Trophoblast cell (in vitro differentiated cells and primary cell): ENCODE results near the gene BICC1.

Experiments used
- DNase-seq, 2 donors: peaks; one replicate each; pipeline ENCODE4 v3.0.0-alpha.2; 2016
- H2AFZ ChIP-seq: 2 replicates; pipeline ENCODE4 v1.6.1; 2013; ENCODE audit warnings: low read length, moderate library complexity, mild to moderate bottlenecking; ENCODE audit not compliant: insufficient read depth, poor library complexity
- H2AK5ac ChIP-seq: 2 replicates; pipeline ENCODE4 v1.6.1; 2013; ENCODE audit warnings: mild to moderate bottlenecking, low read length
- H2BK120ac ChIP-seq: 2 replicates; pipeline ENCODE4 v1.6.1; 2013; ENCODE audit warnings: low read length, mild to moderate bottlenecking, moderate library complexity; ENCODE audit not compliant: insufficient read depth, poor library complexity
- H2BK12ac ChIP-seq: 2 replicates; pipeline ENCODE4 v1.6.1; 2013; ENCODE audit warnings: mild to moderate bottlenecking, low read length, moderate library complexity
- H2BK5ac ChIP-seq: 2 replicates; pipeline ENCODE4 v1.6.1; 2013; ENCODE audit warnings: low read length, low read depth, moderate library complexity, mild to moderate bottlenecking; ENCODE audit not compliant: poor library complexity
- H3K14ac ChIP-seq: 2 replicates; pipeline ENCODE4 v1.6.1; 2013; ENCODE audit warnings: mild to moderate bottlenecking, low read length
- H3K18ac ChIP-seq: 2 replicates; pipeline ENCODE4 v1.6.1; 2013; ENCODE audit warnings: mild to moderate bottlenecking, low read length
- H3K23ac ChIP-seq: 2 replicates; pipeline ENCODE4 v1.6.1; 2013; ENCODE audit warnings: low read length
- H3K27ac ChIP-seq: 2 replicates; pipeline ENCODE4 v1.5.1; 2013; ENCODE audit warnings: low read depth, mild to moderate bottlenecking, inconsistent platforms, low read length, moderate library complexity
- H3K27me3 ChIP-seq: 2 replicates; pipeline ENCODE4 v1.6.1; 2013; ENCODE audit warnings: inconsistent platforms, mild to moderate bottlenecking, low read length, moderate library complexity; ENCODE audit not compliant: insufficient read depth
- H3K36me3 ChIP-seq, 2 experiments: 1 replicate in 1 of 2; 2 replicates in 1 of 2; pipeline ENCODE4 v1.6.1; 2013; ENCODE audit warnings: low read length in 2 of 2, mild to moderate bottlenecking in 2 of 2, moderate library complexity in 1 of 2; ENCODE audit not compliant: insufficient read depth in 2 of 2, control insufficient read depth in 1 of 2
- H3K4ac ChIP-seq: 2 replicates; pipeline ENCODE4 v1.6.1; 2013; ENCODE audit warnings: low read depth, mild to moderate bottlenecking, low read length, moderate library complexity
- H3K4me1 ChIP-seq, 2 experiments: 1 replicate in 1 of 2; 2 replicates in 1 of 2; pipeline ENCODE4 v1.6.1; 2013; ENCODE audit warnings: low read length in 2 of 2, mild to moderate bottlenecking in 2 of 2, moderate library complexity in 1 of 2; ENCODE audit not compliant: insufficient read depth in 2 of 2, control insufficient read depth in 1 of 2
- H3K4me2 ChIP-seq: 2 replicates; pipeline ENCODE4 v1.6.1; 2013; ENCODE audit warnings: inconsistent platforms, mild to moderate bottlenecking, low read length, moderate library complexity
- H3K4me3 ChIP-seq: 2 replicates; pipeline ENCODE4 v1.5.1; 2013; ENCODE audit warnings: mild to moderate bottlenecking, low read depth, low read length, inconsistent platforms
- H3K79me1 ChIP-seq: one replicate; pipeline ENCODE4 v1.6.1; 2013; ENCODE audit warnings: low read length
- H3K79me2 ChIP-seq: 2 replicates; pipeline ENCODE4 v1.6.1; 2013; ENCODE audit warnings: low read length, mild to moderate bottlenecking; ENCODE audit not compliant: control insufficient read depth, insufficient read depth, poor library complexity
- H3K9ac ChIP-seq: 2 replicates; pipeline ENCODE4 v1.6.1; 2013; ENCODE audit warnings: mild to moderate bottlenecking, low read length
- H3K9me3 ChIP-seq: 2 replicates; pipeline ENCODE4 v1.6.1; 2013; ENCODE audit warnings: low read depth, mild to moderate bottlenecking, control low read depth, inconsistent platforms, low read length; ENCODE audit not compliant: insufficient read depth
- H4K12ac ChIP-seq: 2 replicates; pipeline ENCODE4 v1.6.1; 2013; ENCODE audit warnings: low read depth, mild to moderate bottlenecking, low read length, moderate library complexity
- H4K8ac ChIP-seq: 2 replicates; pipeline ENCODE4 v1.6.1; 2013; ENCODE audit warnings: low read depth, mild to moderate bottlenecking, low read length, moderate library complexity
- H4K91ac ChIP-seq: one replicate; pipeline ENCODE4 v1.6.1; 2013; ENCODE audit warnings: low read depth, mild to moderate bottlenecking, low read length, moderate library complexity
- WGBS: extraction: QIAGEN DNeasy Blood & Tissue Kit; methylation state at CpG from one replicate; pipeline ENCODE4 v1.1.7; 2013; ENCODE audit warnings: missing lambda C conversion rate; ENCODE audit not compliant: insufficient read length, insufficient coverage; ENCODE audit errors: extremely low coverage; 5-methylcytosine and 5-hydroxymethylcytosine counted together

The BICC1 gene

GRCh38 chr10:58672845-58673244, 160.2 kb downstream of the BICC1 start:
- no peaks in the 10 kb centered on the region for H3K27me3 ChIP-seq

GRCh38 chr10:58674251-58674650, 161.6 kb downstream of the BICC1 start:
- no peaks in the 10 kb centered on the region for H3K4me1 ChIP-seq
- H3K36me3 ChIP-seq, result no peaks in the 10 kb centered on the region

More at GRCh38 chr10:58672845-58673244, 160.2 kb downstream of the BICC1 start:
- no peak overlapping the region for H4K8ac ChIP-seq
- H3K9ac ChIP-seq, result no peak overlapping the region
- H3K18ac ChIP-seq, result no peak overlapping the region
- no peaks in the 10 kb centered on the region for H3K4me1 ChIP-seq
- H4K91ac ChIP-seq, result no peak overlapping the region
- no peaks in the 10 kb centered on the region for H3K79me2 ChIP-seq
- no peak overlapping the region for H2BK5ac ChIP-seq
- H3K4me3 ChIP-seq, result no peak overlapping the region
- no peaks in the 10 kb centered on the region for H3K79me1 ChIP-seq
- H2AFZ ChIP-seq, result no peak overlapping the region
- no peak overlapping the region for H2BK120ac ChIP-seq
- H2BK12ac ChIP-seq, result no peak overlapping the region
- no peak overlapping the region for H3K27ac ChIP-seq
- H2AK5ac ChIP-seq, result no peak overlapping the region
- no peak for DNase-seq
- H4K12ac ChIP-seq, result no peak overlapping the region
- no peak overlapping the region for H3K23ac ChIP-seq
- no peaks in the 10 kb centered on the region for H3K36me3 ChIP-seq
- peaks cover 2% of the 10 kb centered on the region for H3K9me3 ChIP-seq
- no peak overlapping the region for H3K14ac ChIP-seq
- H3K4ac ChIP-seq, result no peak overlapping the region
- no peak overlapping the region for H3K4me2 ChIP-seq

GRCh38 chr10:58675321-58675720, 162.6 kb downstream of the BICC1 start:
- Histone ChIP-seq H3K9ac (no peak overlapping the region), H3K14ac (no peak overlapping the region), H3K27ac (no peak overlapping the region), H2BK5ac (no peak overlapping the region), H3K23ac (no peak overlapping the region), H3K4me1 (no peaks in the 10 kb centered on the region), H4K8ac (no peak overlapping the region), H4K12ac (no peak overlapping the region), H3K4ac (no peak overlapping the region), H3K36me3 (no peaks in the 10 kb centered on the region), H3K27me3 (no peaks in the 10 kb centered on the region), H2BK12ac (no peak overlapping the region), H3K79me1 (no peaks in the 10 kb centered on the region), H3K79me2 (no peaks in the 10 kb centered on the region), H3K4me3 (no peak overlapping the region), H3K4me2 (no peak overlapping the region), H4K91ac (no peak overlapping the region), H3K9me3 (peaks cover 2% of the 10 kb centered on the region), H2AK5ac (no peak overlapping the region), H3K18ac (no peak overlapping the region), H2BK120ac (no peak overlapping the region), H2AFZ (no peak overlapping the region)
- no CpG with 5 or more reads among the region's 2 CpGs for WGBS
- DNase-seq, result no peak

More at GRCh38 chr10:58674251-58674650, 161.6 kb downstream of the BICC1 start:
- H2AFZ ChIP-seq, result no peak overlapping the region
- H3K4me2 ChIP-seq, result no peak overlapping the region
- H4K8ac ChIP-seq, result no peak overlapping the region
- H3K27ac ChIP-seq, result no peak overlapping the region
- H3K23ac ChIP-seq, result no peak overlapping the region
- H2BK12ac ChIP-seq, result no peak overlapping the region
- H4K91ac ChIP-seq, result no peak overlapping the region
- no peak overlapping the region for H3K14ac ChIP-seq
- H3K9me3 ChIP-seq, result peaks cover 2% of the 10 kb centered on the region
- H3K79me2 ChIP-seq, result no peaks in the 10 kb centered on the region
- H3K9ac ChIP-seq, result no peak overlapping the region
- no peak overlapping the region for H4K12ac ChIP-seq
- H3K79me1 ChIP-seq, result no peaks in the 10 kb centered on the region
- no peak overlapping the region for H2BK5ac ChIP-seq
- no peak overlapping the region for H3K18ac ChIP-seq
- no peak overlapping the region for H3K4me3 ChIP-seq
- H2AK5ac ChIP-seq, result no peak overlapping the region
- no peak overlapping the region for H2BK120ac ChIP-seq
- no CpG with 5 or more reads among the region's 2 CpGs for WGBS
- no peak for DNase-seq
- H3K27me3 ChIP-seq, result no peaks in the 10 kb centered on the region
- H3K4ac ChIP-seq, result no peak overlapping the region

- H2BK5ac ChIP-seq, result no peak overlapping the region
- H3K23ac ChIP-seq, result no peak overlapping the region
- no peak for DNase-seq
- no peak overlapping the region for H3K14ac ChIP-seq
- no peak overlapping the region for H4K91ac ChIP-seq
- no peak overlapping the region for H3K4me2 ChIP-seq
- H4K12ac ChIP-seq, result no peak overlapping the region
- H3K36me3 ChIP-seq, result no peaks in the 10 kb centered on the region
- no peak overlapping the region for H3K27ac ChIP-seq
- H3K4me3 ChIP-seq, result no peak overlapping the region
- no peak overlapping the region for H3K9ac ChIP-seq
- H3K27me3 ChIP-seq, result no peaks in the 10 kb centered on the region
- H3K9me3 ChIP-seq, result peaks cover 2% of the 10 kb centered on the region
- no peaks in the 10 kb centered on the region for H3K4me1 ChIP-seq
- H3K79me1 ChIP-seq, result no peaks in the 10 kb centered on the region
- no peak overlapping the region for H2AFZ ChIP-seq
- H2AK5ac ChIP-seq, result no peak overlapping the region
- WGBS, result no CpG with 5 or more reads among the region's 2 CpGs
- no peak overlapping the region for H3K18ac ChIP-seq
- no peak overlapping the region for H3K4ac ChIP-seq
- H2BK12ac ChIP-seq, result no peak overlapping the region
- no peak overlapping the region for H2BK120ac ChIP-seq
- H4K8ac ChIP-seq, result no peak overlapping the region
- no peaks in the 10 kb centered on the region for H3K79me2 ChIP-seq
Measured at GRCh38 chr10:58691528-58691927, 178.9 kb downstream of the BICC1 start.
